Endothelial cell of umbilical vein (primary cell): ENCODE measurements around the gene FBXL17. TPM values are rescaled to one million over a fixed set of nuclear protein-coding genes. Genes with fewer than 3 reads are reported as not detected.

ENCODE experiments used
- BruUV-seq: library from RNA; stranded (reverse); fragments of 400-500 nt; replicated peaks from 2 replicates; lab custom pipeline; 2021; lab: Mats Ljungman, UMichigan
- CTCF ChIA-PET: fragments of 300-600, 350-600 bp; sonication (Branson Sonifier 250); formaldehyde crosslinking; loops from one replicate; lab custom pipeline; 2021; ENCODE audit warnings: antibody characterized with exemption, inconsistent platforms; lab: Charles Lee
- POLR2A ChIA-PET: fragments of 300-600, 350-600 bp; sonication (Branson Sonifier 250); formaldehyde crosslinking; loops from one replicate; lab custom pipeline; 2021; ENCODE audit warnings: antibody characterized with exemption, inconsistent platforms; lab: Charles Lee
- DNase-seq: peaks from one replicate; pipeline ENCODE4 v3.0.0-alpha.2; 2011; ENCODE audit warnings: low read depth, low spot score
- FAIRE-seq: peaks from 2 replicates; lab custom pipeline; 2011; peaks lifted over from hg19 to GRCh38; lab: Jason Lieb, UNC
- H2AFZ ChIP-seq: 2 replicates; pipeline ENCODE4 v1.6.0; 2012; ENCODE audit warnings: low read depth, low read length, control low read depth, inconsistent platforms
- H3K27ac ChIP-seq: 2 replicates; pipeline ENCODE4 v1.5.1; 2011; ENCODE audit warnings: low read depth, mild to moderate bottlenecking, control low read depth, low read length, moderate library complexity; ENCODE audit not compliant: insufficient read depth
- H3K27me3 ChIP-seq, 2 experiments: 2 replicates each; pipeline versions ENCODE4 v1.6.0 to v1.6.1; 2011; ENCODE audit warnings: low read length in 2 of 2, mixed read lengths in 1 of 2; ENCODE audit not compliant: control insufficient read depth in 2 of 2, insufficient read depth in 2 of 2
- H3K36me3 ChIP-seq, 2 experiments: 2 replicates in 1 of 2; 3 replicates in 1 of 2; pipeline ENCODE4 v1.5.1; 2011; ENCODE audit warnings: low read length in 2 of 2, mild to moderate bottlenecking in 1 of 2, moderate library complexity in 1 of 2; ENCODE audit not compliant: control insufficient read depth in 2 of 2, insufficient read depth in 2 of 2; ENCODE audit errors: extremely low read depth in 1 of 2
- H3K4me1 ChIP-seq: 3 replicates; pipeline ENCODE4 v1.5.1; 2011; ENCODE audit warnings: mild to moderate bottlenecking, low read length; ENCODE audit not compliant: control insufficient read depth, insufficient read depth; ENCODE audit errors: extremely low read depth
- H3K4me2 ChIP-seq: 2 replicates; pipeline ENCODE4 v1.6.1; 2011; ENCODE audit warnings: low read length, control low read depth, mixed read lengths; ENCODE audit not compliant: insufficient read depth
- H3K4me3 ChIP-seq, 3 experiments: fragments of 200-600 bp in 1 of 3; sonication (generic), shearing (Covaris generic) in 1 of 3; replicated peaks in 1 of 3; 2 replicates each; pipeline ENCODE4 v1.5.1; 2011 to 2016; ENCODE audit warnings: control low read depth in 3 of 3, low read length in 3 of 3, mild to moderate bottlenecking in 2 of 3, inconsistent platforms in 1 of 3, low read depth in 1 of 3, moderate library complexity in 1 of 3; ENCODE audit not compliant: insufficient read depth in 1 of 3
- H3K79me2 ChIP-seq: 2 replicates; pipeline ENCODE4 v1.6.0; 2012; ENCODE audit warnings: low read length, inconsistent platforms; ENCODE audit not compliant: control insufficient read depth, insufficient read depth
- H3K9ac ChIP-seq: replicated peaks from 2 replicates; pipeline ENCODE3; 2011; ENCODE audit warnings: low read length, control low read depth; ENCODE audit not compliant: insufficient read depth; ENCODE audit errors: extremely low read depth
- H3K9me1 ChIP-seq: replicated peaks from 3 replicates; pipeline ENCODE4 v1.6.0; 2011; ENCODE audit warnings: mild to moderate bottlenecking, low read length; ENCODE audit not compliant: control insufficient read depth, insufficient read depth; ENCODE audit errors: extremely low read depth
- H3K9me3 ChIP-seq: replicated peaks from 2 replicates; pipeline ENCODE4 v1.5.1; 2012; ENCODE audit warnings: low read length, inconsistent platforms; ENCODE audit not compliant: control insufficient read depth, insufficient read depth
- H4K20me1 ChIP-seq: replicated peaks from 2 replicates; pipeline ENCODE3; 2011; ENCODE audit warnings: mild to moderate bottlenecking, low read length; ENCODE audit not compliant: control insufficient read depth, insufficient read depth; ENCODE audit errors: extremely low read depth
- CTCF ChIP-seq, 2 donors: IDR thresholded peaks; 1 replicate in 1 of 2; 2 replicates in 1 of 2; pipeline ENCODE4 v1.5.1; 2011; ENCODE audit warnings: low read length in 2 of 2, mild to moderate bottlenecking in 2 of 2, moderate library complexity in 2 of 2, control low read depth in 1 of 2, inconsistent platforms in 1 of 2, low read depth in 1 of 2; ENCODE audit not compliant: insufficient read depth in 1 of 2; ENCODE audit errors: extremely low read depth in 1 of 2
- EZH2 ChIP-seq: IDR thresholded peaks from 2 replicates; pipeline ENCODE4 v1.6.1; 2012; ENCODE audit warnings: borderline replicate concordance, low read depth, mild to moderate bottlenecking, moderate library complexity, low read length, inconsistent platforms; ENCODE audit not compliant: severe bottlenecking
- FOS ChIP-seq: IDR thresholded peaks from 2 replicates; pipeline ENCODE4 v1.6.1; 2011; ENCODE audit warnings: mild to moderate bottlenecking, low read length, moderate library complexity, borderline replicate concordance; ENCODE audit not compliant: insufficient read depth
- GATA2 ChIP-seq: IDR thresholded peaks from 2 replicates; pipeline ENCODE4 v1.7.0; 2011; ENCODE audit warnings: low read depth, mild to moderate bottlenecking, moderate library complexity, mixed read lengths, low read length; ENCODE audit not compliant: insufficient read length, insufficient read depth
- JUN ChIP-seq: IDR thresholded peaks from 2 replicates; pipeline ENCODE4 v1.6.1; 2011; ENCODE audit warnings: borderline replicate concordance, low read depth; ENCODE audit not compliant: insufficient read length, insufficient read depth
- MAX ChIP-seq: IDR thresholded peaks from 2 replicates; pipeline ENCODE4 v1.6.1; 2011; ENCODE audit not compliant: insufficient read depth, insufficient read length
- MYC ChIP-seq: IDR thresholded peaks from one replicate; pipeline ENCODE4 v1.6.1; 2011; ENCODE audit warnings: mild to moderate bottlenecking, low read depth, low read length
- POLR2A ChIP-seq: IDR thresholded peaks from 2 replicates; pipeline ENCODE4 v1.6.1; 2012; ENCODE audit warnings: low read depth, mild to moderate bottlenecking, control low read depth, low read length
- POLR2AphosphoS5 ChIP-seq: IDR thresholded peaks from 2 replicates; pipeline ENCODE4 v1.6.1; 2012; ENCODE audit warnings: low read depth, mild to moderate bottlenecking, control low read depth, low read length, moderate library complexity; ENCODE audit not compliant: insufficient read depth
- dilution Hi-C: fragments of 300-500 bp; cut with MboI; formaldehyde crosslinking; loops from one replicate; pipeline ENCODE4 v1.15.0; 2019; ENCODE audit warnings: low sequenced_read_pairs; ENCODE audit not compliant: extremely low pct_ligation_motif_present
- intact Hi-C: fragments of 100-400 bp; cut with micrococcal nuclease; formaldehyde crosslinking; loops from one replicate; pipeline ENCODE4 v1.10.0; 2022
- polyA plus RNA-seq, 4 experiments: library from polyadenylated mRNA; depleted of rRNA in 3 of 4; stranded (reverse) in 3 of 4; unstranded in 1 of 4; fragments of >200 nt; gene quantifications; 2 replicates each; pipeline versions ENCODE4 v1.2.1 to v1.2.3, GENCODE V29; 2011 to 2012; ENCODE audit warnings: missing spikeins in 1 of 4
- total RNA-seq: library from RNA; stranded (reverse); gene quantifications from 2 replicates; pipeline ENCODE4 v1.2.3, GENCODE V29; 2021

FBXL17 gene
- total and polyA plus RNA-seq, 2 donors (not counting 3 experiments of a cell fraction or from before 2014, with no cell fraction given): 2.7 to 8.8 TPM

DNA sequence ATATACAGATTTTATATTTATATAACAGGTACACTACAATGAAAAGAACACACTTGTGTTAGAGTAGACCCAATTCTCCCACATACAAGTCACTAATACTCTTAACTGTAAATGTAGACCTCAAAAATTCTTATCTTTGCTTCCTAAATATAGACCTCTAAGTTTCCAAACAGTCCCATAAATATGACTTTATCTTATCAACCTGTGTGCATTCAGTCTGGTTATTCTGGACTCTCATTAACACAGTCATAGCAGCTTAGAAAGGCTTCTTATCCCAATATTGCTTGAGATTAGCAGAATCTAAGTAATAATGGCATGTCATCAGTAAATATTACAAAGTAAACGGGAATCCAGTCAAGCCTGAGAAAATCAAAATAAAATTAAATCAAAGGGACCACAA lies 161.1 kb downstream of the FBXL17 start:
- dilution Hi-C loops (no loop called here), intact Hi-C loops (no loop called here)
- no peaks in the 10 kb centered on the region for H3K4me1 ChIP-seq
- H3K9ac ChIP-seq: no peak overlapping the region
- H3K27me3 ChIP-seq: no peaks in the 10 kb centered on the region
- ChIA-PET CTCF (no interaction called here), POLR2A (no interaction called here)
- H3K9me1 ChIP-seq: no peaks in the 10 kb centered on the region
- H3K9me3 ChIP-seq: no peaks in the 10 kb centered on the region
- no TSS peak for BruUV-seq
- H4K20me1 ChIP-seq: no peaks in the 10 kb centered on the region
- H3K4me2 ChIP-seq: no peak overlapping the region
- no peak overlapping the region for H3K27ac ChIP-seq
- no peak for DNase-seq
- no peak overlapping the region for H3K4me3 ChIP-seq
- no peaks in the 10 kb centered on the region for H3K36me3 ChIP-seq
- no peak for TF ChIP-seq FOS
- no peak for TF ChIP-seq GATA2
- no peak for TF ChIP-seq MAX
- TF ChIP-seq POLR2AphosphoS5: no peak
- TF ChIP-seq CTCF (IDR thresholded peaks at IDR 0.05; ENCODE audit: extremely low read depth in 1 of 2, insufficient read depth in 1 of 2, low read depth in 1 of 2, low read length in 2 of 2): no peak
- no peak for TF ChIP-seq MYC
- TF ChIP-seq JUN: no peak
- no peak for TF ChIP-seq POLR2A
- TF ChIP-seq EZH2: no peak
- FAIRE-seq: no peak
- H3K79me2 ChIP-seq: no peaks in the 10 kb centered on the region
- H2AFZ ChIP-seq: no peak overlapping the region
